GM12875 (cell line): ENCODE results near the gene MAGI1.

Experiments used
- H3K4me3 ChIP-seq: one replicate; pipeline ENCODE4 v1.5.1; 2011; ENCODE audit warnings: low read depth, low read length, control low read depth
- TF ChIP-seq, protein P1 (sequence below): IDR thresholded peaks from 2 replicates; pipeline ENCODE4 v1.5.1; 2011; ENCODE audit warnings: low read depth, mild to moderate bottlenecking, control low read depth, inconsistent platforms, low read length, moderate library complexity, borderline replicate concordance; ENCODE audit not compliant: insufficient read depth

The MAGI1 gene

DNA sequence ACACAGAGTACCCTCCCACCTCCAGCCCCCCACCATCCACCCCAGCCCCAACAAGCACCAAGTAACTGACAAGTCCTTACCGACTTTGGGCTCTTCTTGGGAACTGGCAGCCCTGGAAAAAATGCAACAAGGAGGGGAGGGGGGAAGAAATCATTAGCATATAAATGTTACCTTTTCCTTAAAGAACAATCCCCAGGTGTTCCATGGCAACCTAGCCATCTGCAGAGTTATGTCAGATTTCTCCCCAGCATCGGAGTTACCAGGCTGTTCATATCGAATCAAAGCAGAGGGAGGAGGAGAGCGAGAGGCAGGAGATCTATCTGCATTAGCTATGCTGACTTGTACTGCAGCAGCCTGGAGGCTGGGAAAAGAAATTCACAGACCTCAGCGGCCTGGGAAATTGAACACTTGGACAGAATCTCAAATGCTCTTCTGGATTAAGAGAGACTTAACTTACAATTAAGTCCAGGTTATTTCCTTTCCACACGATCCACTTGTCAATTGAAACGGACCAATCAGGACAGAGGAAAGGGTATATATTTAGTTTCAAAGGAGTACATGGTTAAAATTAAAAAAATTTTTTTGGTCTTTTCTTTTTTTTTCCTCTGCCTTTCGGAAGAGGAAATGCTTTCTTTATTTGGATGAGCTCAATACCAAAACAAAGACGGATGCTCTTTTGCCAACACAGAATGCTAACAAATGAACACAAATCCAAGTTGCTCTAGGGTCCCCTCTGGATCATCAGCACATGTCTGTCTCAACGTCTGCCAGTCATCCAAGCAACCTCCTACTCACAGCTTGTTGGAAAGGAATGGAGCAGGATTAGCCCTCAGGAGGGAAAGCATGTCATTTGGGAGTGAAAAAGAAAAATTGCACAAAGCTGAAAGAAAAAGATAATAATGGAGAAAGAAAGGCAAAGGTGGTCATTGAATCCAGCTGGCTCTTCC lies 637.1 kb downstream of the MAGI1 start:
- no peak overlapping the region for H3K4me3 ChIP-seq
- TF ChIP-seq, protein P1, sequence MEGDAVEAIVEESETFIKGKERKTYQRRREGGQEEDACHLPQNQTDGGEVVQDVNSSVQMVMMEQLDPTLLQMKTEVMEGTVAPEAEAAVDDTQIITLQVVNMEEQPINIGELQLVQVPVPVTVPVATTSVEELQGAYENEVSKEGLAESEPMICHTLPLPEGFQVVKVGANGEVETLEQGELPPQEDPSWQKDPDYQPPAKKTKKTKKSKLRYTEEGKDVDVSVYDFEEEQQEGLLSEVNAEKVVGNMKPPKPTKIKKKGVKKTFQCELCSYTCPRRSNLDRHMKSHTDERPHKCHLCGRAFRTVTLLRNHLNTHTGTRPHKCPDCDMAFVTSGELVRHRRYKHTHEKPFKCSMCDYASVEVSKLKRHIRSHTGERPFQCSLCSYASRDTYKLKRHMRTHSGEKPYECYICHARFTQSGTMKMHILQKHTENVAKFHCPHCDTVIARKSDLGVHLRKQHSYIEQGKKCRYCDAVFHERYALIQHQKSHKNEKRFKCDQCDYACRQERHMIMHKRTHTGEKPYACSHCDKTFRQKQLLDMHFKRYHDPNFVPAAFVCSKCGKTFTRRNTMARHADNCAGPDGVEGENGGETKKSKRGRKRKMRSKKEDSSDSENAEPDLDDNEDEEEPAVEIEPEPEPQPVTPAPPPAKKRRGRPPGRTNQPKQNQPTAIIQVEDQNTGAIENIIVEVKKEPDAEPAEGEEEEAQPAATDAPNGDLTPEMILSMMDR = no peak

DNA sequence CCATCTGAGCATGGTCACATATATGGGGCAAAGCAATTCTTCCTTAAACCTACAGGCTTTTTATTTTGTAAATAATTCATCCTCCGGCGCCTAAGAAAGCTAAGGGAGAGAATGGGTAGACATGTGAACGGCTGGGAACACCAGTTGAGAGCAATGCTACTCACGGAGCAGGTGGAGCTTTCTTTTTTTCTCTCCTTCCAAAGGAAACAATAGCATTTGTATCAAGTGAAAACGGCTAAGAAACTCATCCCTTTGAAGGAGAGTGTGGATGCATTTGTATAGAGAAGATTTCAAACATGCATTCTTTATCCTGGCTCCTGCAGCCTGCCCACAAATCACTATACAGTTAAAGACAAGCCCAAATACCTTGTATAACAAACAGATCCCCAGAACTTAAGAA lies 637.8 kb downstream of the MAGI1 start:
- TF ChIP-seq, protein P1 = no peak
- no peak overlapping the region for H3K4me3 ChIP-seq

DNA sequence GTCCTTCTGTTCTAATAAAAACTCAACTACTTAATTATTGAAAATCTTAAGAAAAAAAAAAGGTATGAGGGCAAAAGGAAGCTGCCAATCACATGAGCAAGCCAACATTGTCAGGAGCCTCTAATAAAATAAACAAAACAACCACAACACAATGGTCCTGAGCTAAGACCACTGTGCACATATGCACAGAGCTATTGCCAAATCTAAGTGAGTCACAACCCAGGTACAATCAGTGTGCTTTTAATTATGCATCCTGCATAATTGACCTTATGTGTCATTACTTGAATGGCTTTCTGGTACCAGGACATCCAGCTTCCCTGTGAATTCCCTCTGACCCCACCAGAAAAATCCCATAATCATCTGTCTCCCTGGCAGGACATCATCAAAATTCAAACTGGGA lies 639.8 kb downstream of the MAGI1 start:
- H3K4me3 ChIP-seq = no peak overlapping the region
- TF ChIP-seq, protein P1 = no peak

DNA sequence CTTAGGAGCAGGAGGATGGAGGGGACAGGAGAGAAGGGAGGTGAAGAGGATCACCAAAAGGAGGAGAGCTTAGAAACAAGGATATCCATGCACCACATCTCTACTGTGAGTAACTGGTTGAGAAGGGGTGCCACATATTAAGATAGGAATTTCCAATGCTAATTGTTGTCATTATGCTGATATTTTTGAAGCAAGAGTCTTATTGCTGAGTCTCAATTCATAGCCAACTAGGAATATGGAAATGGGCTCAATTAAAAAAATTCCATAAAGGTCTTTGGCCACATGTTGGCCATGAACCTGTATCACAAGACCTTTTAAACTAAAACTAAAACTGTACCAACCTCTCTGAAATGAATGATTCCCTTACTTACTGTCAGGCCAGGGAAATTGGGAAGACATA lies 642.6 kb downstream of the MAGI1 start:
- TF ChIP-seq, protein P1 = no peak
- H3K4me3 ChIP-seq = no peak overlapping the region

DNA sequence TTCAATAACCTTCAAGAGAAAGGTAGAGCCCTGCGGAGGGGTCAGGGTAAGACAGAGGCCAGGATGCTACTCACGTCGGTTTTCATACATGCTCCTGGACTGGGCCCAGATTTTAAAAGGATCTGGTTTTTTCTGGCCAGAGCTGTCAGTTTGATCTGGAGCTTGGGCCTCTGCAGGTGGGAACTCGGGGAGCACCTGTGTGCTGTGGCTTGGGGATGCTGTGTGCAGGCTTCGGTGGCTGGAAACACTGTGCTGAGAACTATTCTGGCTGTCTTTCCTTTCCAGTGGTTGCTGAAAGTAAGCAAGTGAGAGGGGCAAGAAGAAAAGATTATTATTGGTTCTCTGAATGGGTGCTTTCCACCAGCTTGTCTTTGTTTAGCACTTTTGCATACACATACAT lies 647.6 kb downstream of the MAGI1 start:
- TF ChIP-seq, protein P1 = no peak
- no peak overlapping the region for H3K4me3 ChIP-seq

DNA sequence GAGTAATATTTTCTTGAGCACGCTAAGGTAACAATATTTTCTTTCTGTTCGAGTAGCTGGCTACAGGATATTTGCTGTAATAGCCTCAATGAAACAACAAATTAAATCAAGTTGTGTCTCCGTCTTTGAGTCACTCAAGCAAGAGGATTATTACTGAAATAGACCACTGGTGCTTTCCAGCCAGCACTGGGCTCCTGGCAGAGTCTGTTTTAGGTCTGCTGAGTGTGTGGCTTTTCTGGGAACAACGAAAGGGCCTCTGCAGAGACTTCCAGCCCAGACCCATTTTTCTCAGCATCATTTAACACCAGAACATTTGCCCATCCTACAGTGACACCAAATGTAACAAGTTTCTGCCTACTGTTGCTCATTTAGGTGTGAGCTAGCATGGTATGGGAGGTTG lies 652.9 kb downstream of the MAGI1 start:
- TF ChIP-seq, protein P1 = no peak
- H3K4me3 ChIP-seq = no peak overlapping the region

DNA sequence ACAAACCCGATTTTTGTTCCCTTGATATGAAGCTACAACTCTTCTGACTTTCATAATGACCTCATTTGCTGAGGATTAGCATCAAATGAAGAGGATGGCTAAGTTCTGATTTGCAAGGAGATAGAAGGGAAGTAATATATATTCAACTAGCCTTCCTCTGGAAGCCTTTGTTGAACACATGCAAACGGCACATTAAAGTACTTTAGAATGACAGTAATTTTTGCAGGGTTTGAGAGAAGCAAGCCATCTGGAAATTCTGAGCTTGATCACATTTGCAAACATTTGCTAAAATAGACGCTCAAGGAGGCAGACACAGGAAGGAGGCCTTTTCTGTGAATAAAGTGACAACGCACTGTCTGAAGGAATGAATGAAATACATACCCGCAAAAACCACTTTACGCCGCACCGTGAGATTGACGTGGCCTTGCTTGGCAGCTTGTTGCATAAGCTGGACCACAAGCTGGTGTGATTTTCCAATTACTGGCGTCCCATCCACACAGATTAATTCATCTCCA lies 657.2 kb downstream of the MAGI1 start:
- TF ChIP-seq, protein P1 = no peak
- H3K4me3 ChIP-seq = no peak overlapping the region
